Left ventricle myocardium superior (tissue), 1 donor: ENCODE measurements around the gene CAPN14. TPM values are rescaled to one million over a fixed set of nuclear protein-coding genes. Genes with fewer than 3 reads are reported as not detected.

Experiments used
- ATAC-seq: fragments of 200-7000 bp; cut with Tn5 transposase; one replicate; pipeline ENCODE4 v1.9.1; 2020; ENCODE audit warnings: mild to moderate bottlenecking, moderate library complexity
- DNase-seq: peaks from one replicate; pipeline ENCODE4 v3.0.0-alpha.2; 2020
- intact Hi-C: fragments of 100-400 bp; cut with micrococcal nuclease; formaldehyde crosslinking; loops from one replicate; pipeline ENCODE4 v1.11.0; 2022
- total RNA-seq: library from RNA; stranded (reverse); fragmentation: NEBNext Ultra II Directional; extraction: Animal tissue kit (Norgen Biotek cat#: 25700); gene quantifications from one replicate; pipeline ENCODE4 v1.2.1, GENCODE V29; 2021
- donor health status: DM: no; HTN: yes; CAD: no; lungs with severe emphysema.

Gene CAPN14
- total RNA-seq, 1 donor from 2014 or later = 0.42 TPM

- DNase-seq (no peak), ATAC-seq (no peak)
- intact Hi-C loops = no loop called here
These were observed 49.0 kb downstream of the CAPN14 start for GRCh38 chr2:31168291-31168690.

DNA sequence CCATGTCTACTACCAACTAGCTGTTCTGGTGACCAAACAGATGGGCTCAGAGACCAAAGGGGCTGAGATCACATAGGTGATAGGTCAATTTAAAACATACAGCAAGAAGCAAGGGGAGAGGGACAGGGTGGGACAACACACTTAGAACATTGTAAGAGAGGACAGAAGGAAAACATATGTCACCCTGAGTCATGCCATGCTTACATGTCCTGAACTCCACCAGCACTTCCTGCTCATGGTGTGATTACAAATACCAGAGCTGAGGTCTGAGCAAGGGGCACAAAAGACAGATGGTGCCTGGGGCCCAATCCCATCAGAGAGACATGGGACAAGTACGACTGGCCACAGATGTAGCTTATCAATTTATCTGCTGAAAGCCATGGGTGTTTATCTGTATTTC is 50.4 kb downstream of the CAPN14 start:
- ATAC-seq (no peak), DNase-seq (no peak)
- intact Hi-C loops = no loop called here

DNA sequence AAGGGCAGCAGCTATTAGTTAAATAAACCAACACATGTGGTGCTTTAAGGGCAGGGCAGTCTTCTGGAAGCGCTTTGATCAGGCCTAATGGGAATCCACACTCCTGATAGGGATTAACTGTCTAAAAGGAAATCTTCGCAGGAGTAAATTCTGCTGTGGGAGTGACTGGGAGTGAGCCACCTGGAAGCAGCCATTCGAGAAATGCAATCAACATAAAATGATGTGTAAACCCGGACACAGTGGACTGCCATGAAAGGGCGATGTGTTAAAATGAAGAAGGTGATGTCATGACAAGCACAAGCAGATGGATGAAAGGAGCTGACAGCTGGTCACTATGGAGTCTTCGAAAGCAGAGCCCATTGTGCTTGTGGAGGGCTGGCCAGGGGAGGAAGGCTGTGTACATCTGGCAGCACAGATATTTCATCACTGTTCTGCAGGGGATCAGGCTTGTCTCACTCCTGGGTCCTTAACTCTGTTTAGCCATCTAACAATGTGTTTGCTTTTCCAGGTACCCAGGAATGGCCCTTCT is 54.2 kb downstream of the CAPN14 start:
- intact Hi-C loops = no loop called here
- ATAC-seq (no peak), DNase-seq (no peak)

GRCh38 chr2:31161637-31162036 is 55.7 kb downstream of the CAPN14 start:
- intact Hi-C loops = no loop called here

DNA sequence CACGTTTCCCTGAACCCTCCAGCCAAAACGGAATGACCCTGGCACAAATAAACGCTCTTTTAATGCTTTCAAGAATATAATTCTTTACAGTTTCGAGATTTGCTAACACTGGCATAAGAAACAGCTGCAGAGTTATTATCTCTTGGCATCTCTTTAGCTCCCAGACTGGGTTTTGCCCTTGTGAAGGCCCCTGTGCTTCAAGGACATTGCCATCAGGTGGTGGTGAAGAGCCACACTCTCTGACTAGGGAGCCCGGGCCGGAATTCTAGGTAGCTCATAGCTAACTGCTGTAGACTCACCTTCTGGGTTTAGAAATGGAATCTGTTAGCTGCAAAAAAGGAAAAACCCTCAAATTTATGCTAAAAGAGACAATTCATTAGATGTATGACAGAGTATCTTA is 65.8 kb downstream of the CAPN14 start:
- DNase-seq (no peak), ATAC-seq (no peak)
- intact Hi-C loops = no loop called here

More at GRCh38 chr2:31161637-31162036, 55.7 kb downstream of the CAPN14 start:
- no peak for DNase-seq
- ATAC-seq = no peak

GRCh38 chr2:31150120-31150670 is 67.1 kb downstream of the CAPN14 start:
- intact Hi-C loops = no loop called here
- DNase-seq = no peak
- no peak for ATAC-seq

DNA sequence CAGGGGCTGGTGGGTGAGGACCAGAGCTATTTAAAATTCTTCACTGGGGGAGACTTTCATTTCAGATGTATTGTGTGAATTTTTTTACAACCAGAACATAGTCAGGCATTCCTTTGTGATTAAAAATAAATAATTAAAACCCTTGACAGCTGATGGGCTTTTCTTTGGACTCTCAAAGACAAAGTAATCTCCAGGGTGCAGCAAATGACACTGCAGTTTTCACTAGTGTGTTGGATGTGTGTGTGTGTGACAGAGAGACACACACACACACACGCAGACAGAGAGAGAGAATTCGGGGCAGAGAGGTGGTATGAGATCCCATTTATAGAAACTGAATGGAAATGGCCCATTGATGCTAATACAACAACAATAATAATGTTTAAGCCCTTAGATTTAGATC is 68.8 kb downstream of the CAPN14 start:
- DNase-seq = no peak
- ATAC-seq = no peak
- intact Hi-C loops = no loop called here

DNA sequence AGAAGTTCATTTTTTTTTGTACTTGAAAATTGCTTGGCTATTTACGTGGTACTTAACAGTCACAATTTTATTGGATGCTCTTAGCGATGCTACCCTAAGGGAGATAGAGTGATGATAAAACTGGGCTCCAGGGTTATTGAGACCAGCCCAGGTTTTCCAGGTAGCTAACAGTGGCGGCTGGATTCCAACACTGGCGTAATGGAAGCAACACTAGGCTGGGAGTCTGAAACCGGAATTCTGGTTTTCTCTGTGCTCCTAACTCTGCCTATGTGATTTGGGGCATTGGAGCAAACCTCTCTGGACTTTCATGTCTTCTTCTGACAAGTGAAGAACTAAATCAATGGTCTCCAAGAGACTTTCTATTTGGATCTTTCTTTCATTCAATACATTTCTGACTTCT is 69.7 kb downstream of the CAPN14 start:
- no peak for ATAC-seq
- intact Hi-C loops = no loop called here
- no peak for DNase-seq

GRCh38 chr2:31142110-31142509 is 75.2 kb downstream of the CAPN14 start:
- DNase-seq (no peak), ATAC-seq (no peak)
- intact Hi-C loops = no loop called here

DNA sequence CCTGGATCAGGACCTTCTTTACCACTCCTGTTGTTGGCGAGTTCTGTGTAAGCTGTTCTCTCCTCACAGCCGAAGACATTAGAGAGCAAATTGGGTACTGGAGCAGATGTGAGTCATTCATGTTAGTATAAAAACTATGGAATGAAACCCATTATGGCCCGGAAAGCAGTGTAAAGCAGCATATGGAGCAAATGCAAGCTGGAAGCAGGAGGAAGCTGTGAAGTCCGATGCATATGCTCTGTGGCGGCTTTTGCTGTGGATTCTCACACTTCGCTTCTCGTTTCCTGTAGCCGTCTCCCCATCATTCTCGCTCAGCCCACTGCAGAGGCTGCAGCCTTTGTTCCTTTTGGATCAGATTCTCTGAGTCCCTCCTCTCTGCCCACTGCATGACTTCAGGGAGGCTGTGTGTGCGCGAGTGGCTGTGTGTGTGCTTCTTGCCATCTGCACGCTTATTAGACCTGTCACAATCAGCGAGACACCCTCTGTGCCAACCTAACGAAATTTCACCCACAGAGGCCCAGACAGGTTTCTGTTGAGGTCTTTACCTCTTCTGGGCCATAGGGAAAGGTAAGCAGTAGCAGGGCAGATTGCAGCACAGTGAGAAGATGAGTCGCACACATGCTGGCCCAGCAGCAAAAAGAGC is 75.8 kb downstream of the CAPN14 start:
- DNase-seq (no peak), ATAC-seq (no peak)
- intact Hi-C loops = no loop called here

- DNase-seq (no peak), ATAC-seq (no peak)
- intact Hi-C loops = no loop called here
These were observed 77.2 kb downstream of the CAPN14 start for GRCh38 chr2:31140151-31140550.

- ATAC-seq (no peak), DNase-seq (no peak)
- intact Hi-C loops = no loop called here
These were observed 77.6 kb downstream of the CAPN14 start for GRCh38 chr2:31139671-31140070.

GRCh38 chr2:31138037-31138962 is 79.0 kb downstream of the CAPN14 start, which contains the start of gene GALNT14:
GALNT14 (minus strand) TSS chr2:31138440; CDS start chr2:31138086, 354 bp downstream.
- intact Hi-C loops = no loop called here
- ATAC-seq (peak; percentile 86), DNase-seq (peak; percentile 70)

DNA sequence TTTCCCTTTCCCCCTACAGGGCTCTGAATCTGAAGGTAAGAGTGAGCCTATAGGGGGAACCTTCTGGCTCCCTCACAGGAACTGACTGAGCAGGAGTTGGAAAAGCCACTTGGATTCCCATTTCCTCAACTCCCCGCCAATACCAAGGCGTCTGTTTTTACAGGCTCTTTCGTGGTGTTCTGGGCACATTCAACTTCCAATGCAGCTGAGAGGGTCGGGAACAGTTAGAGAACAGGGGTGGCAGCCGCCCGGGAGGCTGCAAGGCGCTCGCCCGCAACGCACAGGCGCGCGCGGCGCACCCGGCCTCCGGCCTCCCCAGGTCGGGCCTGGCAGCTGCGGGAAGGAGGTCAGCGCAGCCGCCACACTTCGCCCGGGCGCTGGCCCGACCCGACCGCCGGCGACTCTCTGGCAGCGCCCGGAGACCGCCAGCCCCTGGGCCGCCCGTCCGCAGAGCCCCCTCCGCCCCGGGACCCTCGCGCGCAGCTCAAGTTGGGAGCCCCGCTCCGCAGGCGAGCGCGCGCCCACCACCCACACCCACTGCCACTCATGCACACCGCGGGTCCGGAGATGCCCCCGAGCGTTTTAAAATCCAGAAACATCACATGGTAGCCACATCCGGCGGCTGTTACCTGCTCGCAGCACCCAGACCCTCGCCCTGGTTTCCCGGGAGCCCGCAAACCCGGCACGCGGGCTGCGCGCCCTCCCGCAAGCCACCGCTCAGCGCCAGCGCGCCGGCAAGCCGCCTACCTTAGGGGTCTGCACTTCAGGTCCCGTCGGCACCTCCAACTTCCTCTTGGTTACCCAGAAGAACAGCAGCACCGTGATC is 79.9 kb downstream of the CAPN14 start:
- intact Hi-C loops = no loop called here
- DNase-seq = peak; percentile 33
- peak; percentile 44 for ATAC-seq

DNA sequence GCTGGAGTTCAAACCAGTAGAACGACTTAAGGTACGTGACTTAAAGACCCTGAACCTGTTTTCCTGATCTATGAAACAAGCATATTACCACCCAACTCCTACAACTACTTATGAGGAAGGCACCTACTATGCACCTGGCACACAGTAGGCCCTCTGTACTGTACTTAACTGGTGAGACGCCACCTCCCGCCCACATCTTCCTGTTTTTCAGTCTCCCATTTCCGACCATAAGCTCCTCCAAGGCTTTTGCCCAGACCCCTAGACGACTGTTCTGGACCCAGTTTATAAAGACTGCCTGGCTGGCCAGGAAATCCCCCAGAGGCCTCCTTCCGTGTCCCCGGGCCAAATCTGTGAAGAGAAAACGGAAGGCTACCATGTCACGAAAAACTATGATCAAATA is 80.6 kb downstream of the CAPN14 start:
- ATAC-seq (no peak), DNase-seq (no peak)
- intact Hi-C loops = no loop called here

DNA sequence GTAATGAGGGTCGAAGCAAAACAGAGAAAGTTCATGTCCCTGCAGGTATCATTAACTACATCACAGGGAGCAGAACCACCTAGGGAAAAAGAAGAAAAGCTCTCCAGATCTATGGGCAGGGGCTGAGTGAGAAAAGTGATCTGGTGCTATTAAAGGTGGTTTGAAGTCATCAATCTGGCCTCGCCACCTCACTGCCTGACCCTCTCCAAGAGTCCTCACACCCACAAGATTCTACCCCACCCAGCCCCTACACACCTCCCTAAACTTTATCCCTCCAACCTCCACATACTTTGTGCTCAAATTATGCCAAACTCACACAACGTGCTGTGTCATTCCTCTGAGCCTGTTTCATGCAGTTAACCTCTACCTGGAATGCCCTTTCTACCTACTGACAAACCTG is 81.3 kb downstream of the CAPN14 start:
- intact Hi-C loops = no loop called here
- no peak for ATAC-seq
- no peak for DNase-seq

GRCh38 chr2:31134480-31134879 is 82.8 kb downstream of the CAPN14 start:
- no peak for DNase-seq
- no peak for ATAC-seq
- intact Hi-C loops = no loop called here

DNA sequence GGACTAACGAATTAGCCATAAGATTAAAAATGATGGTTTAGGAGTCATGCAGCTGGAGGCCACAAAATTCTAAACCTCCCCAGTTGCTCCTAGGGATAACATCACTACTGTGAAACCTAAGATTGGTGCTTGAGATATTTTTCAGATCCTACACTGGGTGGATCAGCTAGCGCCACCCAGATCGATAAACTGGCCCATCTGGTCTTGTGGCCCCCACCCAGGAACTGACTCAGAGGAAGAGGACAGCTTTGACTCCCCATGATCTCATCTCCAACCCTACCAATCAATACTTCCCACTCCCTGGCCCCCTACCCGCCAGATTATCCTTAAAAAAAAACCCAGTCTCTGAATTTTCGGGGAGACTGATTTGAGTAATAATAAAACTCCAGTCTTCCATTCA is 84.5 kb downstream of the CAPN14 start:
- intact Hi-C loops = no loop called here
- DNase-seq = no peak
- no peak for ATAC-seq

DNA sequence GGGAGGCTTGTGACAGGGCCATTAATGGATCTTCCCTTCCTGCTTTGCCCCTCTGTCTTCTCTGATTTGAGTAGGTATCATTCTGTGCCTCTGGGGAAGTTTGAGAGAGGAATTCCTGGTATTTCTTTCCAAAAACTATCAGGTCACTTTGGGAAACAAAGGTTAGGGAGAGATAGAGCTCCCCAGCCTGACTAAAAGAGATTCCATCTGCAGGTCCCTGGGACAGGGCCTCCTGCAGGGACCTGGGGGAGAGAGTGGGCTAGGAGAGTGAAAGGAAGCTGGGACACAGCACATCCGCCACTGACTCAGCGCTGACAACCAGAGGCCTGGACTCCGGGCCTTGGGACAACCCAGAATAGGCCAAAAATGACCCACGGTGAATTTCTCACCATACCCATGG is 85.4 kb downstream of the CAPN14 start:
- intact Hi-C loops = no loop called here
- no peak for DNase-seq
- ATAC-seq = no peak
